Mucosa of gallbladder (tissue), 1 donor: ENCODE data around the gene ASIC4. TPM values are rescaled to one million over a fixed set of nuclear protein-coding genes. Genes with fewer than 3 reads are reported as not detected.

Experiments
- DNase-seq: peaks from one replicate; pipeline ENCODE4 v3.0.0-alpha.2; 2020; ENCODE audit warnings: low spot score
- total RNA-seq: library from RNA; stranded (reverse); gene quantifications from one replicate; pipeline ENCODE4 v1.2.1, GENCODE V29; 2021
- donor health status: DM: no; HTN: no; CAD: no.

The ASIC4 gene
- total RNA-seq, 1 donor from 2014 or later: not detected

DNA sequence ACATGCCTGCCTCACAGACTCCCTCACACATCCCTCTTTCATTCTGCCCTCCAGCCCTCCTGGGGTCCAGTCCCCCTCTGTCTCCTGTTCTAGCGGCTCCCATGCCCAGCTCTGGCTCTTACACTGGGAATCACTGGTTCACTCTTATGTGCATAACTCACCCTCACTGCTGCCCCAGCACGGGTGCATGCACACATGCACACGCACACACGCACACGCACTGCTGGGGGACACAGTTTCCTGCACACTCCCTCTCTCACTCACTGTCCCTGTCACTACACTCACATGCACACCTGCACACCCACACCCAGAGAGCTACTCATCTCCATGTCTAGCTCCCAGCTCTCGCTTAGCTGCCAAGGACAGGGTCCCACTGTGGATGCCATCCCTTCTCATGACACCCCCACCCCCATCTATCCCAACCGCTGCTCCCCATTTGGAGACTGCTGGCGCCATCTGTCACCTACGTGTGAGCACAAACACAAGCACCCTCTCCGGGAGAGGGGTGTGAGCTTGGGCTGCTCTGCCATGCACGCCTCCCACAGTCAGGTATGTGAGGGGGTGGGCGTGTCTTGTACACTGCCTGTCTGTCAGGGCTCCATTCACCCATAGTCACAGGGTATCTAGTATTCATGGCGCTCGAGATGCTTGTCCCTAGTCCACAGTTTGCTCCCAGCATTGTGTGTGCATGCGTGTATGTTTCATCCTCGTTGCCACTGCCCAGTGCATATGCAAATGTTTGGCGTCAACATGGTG lies 1.8 kb downstream of the ASIC4 start:
- no peak for DNase-seq

DNA sequence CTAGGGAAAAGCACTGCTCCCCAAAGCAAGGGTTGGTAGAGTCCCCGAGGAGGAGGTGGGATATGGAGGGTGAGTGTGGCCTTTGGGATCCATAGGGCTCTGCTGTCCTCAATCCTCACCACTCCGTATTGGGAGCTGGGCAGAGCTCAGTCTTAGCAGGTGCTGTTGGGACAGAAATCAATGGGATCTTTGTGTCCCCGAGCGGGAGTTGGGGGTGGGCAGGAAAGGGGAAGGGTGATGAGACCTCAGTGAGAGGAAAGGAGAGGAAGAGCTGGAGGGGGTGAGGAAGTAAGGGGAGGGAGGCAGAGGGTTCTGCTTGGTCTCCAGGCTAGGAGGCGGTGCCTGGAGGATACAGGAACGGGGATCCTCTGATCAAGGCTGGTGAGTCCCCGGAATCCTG lies 2.6 kb downstream of the ASIC4 start:
- no peak for DNase-seq

DNA sequence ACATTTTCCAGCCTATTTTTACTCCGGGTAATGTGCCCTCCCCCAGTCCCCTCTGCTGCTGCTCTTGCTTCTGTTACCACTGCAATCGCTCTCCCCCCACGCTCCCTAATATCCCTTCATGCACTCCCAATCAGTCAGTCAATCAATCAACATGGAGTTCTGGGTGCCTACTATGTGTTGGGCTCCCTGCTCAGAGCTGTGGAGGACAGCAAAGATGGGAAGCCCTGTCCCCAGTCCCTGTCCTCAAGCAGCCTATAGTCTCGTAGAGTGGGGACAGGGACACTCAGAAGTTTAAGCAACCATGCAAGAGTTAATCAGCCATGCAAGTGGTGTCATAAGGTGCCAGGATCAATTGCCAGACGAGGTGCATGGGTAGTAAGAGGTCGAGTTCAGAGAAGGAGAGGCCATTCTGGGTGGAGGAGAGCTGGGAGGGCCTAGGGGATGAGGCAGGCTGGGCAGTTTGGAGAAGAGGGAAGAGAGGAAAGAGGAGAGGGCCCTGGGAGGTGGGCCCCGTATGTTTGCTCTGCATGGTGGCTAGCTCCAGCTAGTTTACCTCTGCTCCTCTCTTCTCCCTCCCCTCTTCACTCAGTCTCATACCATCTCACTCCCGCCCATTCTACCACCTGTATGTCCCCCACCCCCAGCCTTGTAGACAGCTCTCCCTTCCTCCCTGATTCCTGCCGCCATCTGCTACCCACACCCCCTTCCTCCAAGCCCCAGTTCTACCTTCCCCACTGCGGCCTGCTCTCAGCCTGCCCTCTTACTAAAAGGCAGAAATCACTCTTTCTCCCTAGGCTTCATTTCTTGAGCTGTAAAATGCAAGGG lies 3.9 kb downstream of the ASIC4 start:
- no peak for DNase-seq

DNA sequence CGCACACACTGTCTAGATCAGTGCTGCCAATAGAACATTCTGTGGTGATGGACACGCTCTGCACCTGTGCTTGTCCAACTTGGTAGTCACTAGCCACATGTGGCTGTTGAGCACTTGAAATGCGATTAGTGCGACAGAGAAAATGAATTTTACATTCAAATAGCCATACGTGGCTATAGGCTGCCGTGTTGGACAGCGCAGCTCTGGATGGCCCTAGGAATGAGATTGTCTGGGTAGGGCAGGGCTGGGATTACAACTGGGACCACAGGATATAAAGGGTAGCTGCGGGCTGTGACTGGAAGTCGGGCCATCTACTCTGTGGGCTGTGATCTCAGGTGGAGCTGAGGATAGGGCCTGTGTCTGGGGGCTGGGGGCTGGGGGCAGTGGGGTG lies 5.2 kb downstream of the ASIC4 start:
- no peak for DNase-seq

DNA sequence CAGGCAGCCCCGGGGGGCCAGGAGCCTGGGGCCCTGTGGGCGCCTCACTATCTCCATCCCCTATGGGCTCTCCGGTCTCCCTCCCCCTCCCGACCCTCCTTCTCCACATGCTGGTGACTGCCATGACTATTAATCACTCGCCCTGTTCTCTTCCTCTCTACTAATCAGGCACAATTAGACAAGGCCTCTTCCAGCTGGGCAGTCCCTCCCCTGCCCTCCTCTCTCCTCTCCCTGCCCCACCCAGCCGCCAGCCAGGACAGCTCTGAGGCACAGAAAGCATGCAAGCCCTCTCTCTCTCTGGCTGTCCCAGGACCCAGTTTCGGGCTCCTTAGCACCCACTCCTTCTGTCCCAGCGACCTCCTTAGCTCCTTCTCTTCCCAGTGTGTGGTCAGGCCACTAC lies 5.8 kb downstream of the ASIC4 start:
- DNase-seq: no peak

DNA sequence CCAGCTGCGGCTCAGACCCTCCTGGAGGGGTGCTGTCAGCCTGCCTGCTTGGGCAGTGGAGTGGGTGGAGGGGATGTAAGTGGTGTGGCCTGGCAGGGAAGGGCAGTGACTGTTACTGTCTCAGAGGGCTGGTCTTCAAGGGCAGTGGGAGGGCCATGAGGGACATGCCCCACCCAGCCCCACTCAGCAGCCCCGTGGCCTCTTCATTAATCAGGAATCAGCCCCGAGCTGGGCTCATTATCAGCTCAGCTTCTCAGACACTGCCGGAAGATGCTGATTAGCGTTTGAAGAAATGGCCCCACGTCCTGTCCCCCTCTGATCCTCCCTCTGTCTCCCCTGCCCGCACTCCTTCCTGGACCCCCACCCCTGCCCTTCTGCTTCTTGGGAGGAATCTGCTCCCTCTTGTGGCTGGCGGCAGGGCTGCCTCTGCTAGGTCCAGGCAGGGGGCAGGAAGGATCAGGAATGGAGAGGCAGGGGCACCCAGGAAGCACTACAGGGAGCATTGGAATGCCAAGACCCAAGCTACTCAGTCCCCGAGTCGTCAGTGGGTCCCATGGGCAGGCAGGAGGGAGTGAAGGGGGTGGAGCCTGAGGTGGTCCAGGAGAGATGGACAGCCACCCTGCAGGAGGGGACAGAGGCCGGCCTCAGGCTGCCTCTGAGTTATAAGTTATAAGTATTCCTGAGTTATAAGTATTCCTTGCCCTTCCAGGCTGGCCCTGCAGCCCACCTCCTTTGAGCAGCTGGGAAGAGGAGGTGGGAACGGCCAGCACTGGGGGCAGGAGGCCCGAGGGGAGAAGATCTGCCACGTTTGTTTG lies 7.0 kb downstream of the ASIC4 start:
- no peak for DNase-seq

DNA sequence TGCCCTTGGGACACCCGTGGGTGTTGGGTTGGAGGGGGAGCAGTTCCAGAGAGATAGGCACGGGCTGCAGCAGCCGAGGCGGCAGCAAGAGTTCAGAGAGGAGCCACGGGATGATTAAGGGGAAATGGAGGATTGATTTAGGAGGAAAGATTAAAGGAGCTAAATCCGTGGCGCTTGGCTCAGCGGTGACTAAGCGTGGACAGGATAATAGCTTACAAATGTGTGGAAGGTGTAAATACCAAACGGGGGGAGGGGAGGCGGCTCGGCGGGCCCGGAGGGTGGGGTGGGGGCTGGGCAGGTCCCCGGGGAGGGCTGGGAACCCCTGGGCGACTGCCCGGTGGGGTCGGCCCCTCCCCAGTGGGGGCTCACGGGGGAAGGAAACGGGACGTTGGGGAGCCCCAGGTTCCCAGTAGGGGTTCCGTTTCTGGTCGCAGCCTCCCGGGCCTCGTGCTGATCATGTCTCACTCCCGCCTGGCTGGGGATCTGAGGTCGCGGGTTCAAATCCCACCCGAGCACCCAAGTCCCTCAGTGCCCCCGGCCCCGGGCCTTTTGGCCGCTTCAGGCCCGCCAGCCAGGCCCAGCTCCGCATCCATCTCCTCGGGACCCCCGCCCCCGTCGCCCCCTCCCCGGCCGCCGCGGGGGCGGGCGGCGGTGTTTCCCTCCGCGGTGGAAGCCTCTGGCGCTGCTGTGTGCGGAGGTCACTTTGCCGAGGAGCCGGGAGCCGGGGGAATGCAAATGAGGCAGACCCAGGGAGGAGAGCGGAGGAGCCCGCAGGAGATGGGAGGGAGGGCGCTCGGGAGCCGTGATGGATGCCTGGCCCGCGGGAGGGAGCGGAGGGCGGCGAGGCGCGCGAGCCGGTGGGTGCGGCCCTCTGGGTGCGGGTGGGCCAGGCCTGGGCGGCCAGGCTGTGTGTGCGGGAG lies 8.1 kb downstream of the ASIC4 start:
- DNase-seq: no peak

DNA sequence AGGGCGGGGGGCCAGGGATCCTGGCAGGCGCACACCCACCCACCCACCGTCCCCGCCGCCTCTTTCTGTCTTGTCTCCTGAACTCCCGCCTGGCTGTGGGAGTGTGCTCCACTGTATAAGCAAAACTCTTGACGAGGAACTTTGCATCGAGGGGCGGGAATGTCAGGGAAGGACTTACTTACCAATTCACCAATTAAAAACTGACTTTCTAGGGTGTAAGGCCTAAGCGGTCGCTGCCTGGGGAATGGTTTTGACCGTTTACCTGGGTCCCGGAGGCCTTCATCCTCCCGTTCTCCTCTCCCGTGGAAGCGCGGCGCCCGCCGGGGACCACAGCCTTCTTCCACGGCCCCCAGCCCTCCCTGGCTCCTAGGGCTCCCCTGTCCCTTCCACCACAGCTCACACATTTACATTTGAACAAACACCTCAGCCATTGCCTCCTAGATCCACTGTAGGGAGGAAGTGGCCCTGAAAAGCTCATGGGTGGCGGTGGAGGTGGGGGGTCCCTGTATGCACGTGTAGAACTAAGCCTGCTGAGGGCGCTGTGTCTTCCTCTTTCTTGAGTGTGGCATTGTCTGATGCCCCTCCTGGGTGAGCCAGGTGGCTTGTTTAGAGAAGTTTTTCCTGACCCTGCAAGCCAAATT lies 8.9 kb downstream of the ASIC4 start:
- no peak for DNase-seq

DNA sequence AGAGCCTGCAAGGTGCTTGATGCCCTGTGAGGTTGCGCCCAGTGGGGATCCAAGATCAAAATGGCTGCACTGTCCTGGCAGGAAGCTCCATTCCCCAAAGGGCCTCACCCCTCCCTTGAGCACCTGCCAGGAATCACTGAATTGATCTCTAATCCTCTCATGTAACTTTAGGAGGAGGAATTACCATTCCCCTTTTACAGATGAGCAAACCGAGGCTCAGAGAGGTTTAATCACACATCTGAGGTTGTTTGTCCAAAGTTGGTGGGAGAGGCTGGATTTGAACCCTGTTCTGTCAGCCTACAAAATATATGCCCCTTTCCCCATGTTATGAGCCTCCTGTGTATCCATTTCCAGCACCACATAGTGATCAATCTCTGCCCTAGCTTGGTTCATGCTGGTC lies 10.5 kb downstream of the ASIC4 start:
- no peak for DNase-seq

DNA sequence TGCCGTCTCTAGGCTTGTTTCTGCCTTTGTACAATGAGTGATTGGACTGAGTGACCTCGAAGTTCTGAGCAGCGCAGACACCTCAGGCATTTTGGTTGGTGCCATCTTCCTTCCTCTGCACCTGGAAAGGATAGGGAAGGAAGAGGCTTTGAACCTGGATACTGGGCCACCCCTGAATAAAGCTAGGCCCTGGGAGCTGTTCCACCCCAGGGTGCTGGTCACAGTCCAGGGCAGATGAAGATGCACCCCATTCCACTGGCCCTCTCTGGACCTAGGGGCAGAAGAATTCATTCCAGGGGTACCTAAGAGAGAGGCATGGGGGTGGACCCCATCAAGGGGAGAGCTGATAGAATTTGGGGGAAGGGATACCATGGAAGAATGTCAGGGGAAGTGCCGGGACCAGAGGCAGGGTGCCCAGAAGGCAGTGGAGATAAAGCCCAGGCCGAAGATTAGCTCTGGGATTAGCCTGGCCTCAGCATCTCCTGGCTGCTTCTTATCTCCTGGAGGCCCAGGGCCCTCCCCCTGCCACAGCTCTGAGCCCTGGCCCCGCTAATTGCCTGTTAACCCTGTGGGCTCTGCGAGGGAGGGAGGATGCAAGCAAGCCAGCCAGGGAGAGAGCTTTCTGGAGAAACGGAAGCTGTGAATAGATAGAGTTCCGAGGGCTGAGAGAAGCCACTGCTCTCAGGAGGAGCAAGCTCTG lies 11.4 kb downstream of the ASIC4 start:
- no peak for DNase-seq

DNA sequence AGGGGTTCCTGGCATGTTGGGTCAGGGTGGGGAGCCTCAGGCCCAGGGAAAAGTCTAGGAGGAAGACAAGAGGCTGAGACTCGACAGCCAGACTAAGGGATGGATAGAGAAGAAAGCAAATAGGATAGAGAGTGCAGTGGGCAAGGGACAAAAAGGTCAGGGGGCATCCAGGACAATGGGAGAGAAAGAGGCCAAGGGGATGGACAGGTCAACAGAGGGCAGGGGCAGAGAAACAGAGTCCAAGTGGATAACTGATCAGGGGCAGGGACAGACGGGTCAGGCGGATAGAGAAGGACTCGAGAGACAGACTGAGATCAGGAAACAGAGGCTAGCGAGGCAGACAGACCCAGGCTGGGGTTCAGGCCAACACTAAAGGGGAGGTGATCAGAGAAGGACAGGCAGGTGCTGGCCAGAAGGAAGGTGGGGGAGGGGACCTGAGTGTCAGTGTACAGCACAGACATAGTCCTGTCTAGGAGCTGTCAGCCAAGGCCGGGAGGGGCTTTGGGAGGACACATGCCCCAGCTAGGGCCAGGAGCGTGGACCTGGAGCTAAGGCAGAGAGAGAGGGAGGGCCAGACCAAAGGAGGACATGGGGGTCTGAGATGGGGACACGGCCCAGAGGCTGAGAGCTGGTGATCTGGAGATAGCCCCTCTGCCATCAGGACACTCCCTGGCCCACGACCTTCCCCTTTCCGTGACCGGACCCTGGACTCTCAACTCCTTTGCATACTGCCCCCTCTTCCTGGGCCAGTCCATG lies 12.2 kb downstream of the ASIC4 start:
- DNase-seq: no peak

DNA sequence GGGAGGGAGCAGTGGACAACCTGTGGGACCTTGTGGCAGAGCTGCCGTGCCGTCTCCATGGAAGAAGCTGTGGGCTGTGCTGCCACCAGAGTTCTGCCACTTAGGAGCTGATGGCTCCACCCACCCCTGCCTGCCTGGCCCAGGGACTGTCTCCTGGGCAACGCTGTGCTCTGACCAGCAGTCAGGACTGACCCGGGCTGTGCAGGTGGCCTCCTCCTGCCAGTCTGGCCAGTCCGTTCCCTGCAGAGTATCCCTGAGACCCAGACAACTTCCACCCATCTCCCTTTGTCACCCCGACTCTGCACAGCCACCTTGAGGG lies 12.8 kb downstream of the ASIC4 start:
- DNase-seq: no peak

DNA sequence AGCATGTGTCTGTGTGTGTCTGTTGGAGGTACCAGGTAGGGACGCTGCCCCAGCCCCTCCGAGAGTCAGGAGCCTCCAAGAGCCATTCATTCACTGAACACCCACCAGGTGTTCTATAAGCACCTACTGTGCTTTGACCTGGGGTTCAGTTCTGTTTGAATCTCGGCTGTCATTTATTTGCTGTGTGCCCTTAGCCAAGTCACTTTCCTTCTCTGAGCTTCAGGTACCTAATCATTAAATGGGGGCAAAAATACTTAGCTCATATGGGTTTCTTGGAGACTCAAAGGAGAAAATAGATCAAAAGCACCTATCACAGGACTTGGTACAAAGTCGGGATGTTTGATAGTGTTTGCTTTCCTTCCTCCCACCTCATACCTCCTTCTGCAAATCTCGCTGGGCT lies 13.2 kb downstream of the ASIC4 start:
- DNase-seq: no peak

DNA sequence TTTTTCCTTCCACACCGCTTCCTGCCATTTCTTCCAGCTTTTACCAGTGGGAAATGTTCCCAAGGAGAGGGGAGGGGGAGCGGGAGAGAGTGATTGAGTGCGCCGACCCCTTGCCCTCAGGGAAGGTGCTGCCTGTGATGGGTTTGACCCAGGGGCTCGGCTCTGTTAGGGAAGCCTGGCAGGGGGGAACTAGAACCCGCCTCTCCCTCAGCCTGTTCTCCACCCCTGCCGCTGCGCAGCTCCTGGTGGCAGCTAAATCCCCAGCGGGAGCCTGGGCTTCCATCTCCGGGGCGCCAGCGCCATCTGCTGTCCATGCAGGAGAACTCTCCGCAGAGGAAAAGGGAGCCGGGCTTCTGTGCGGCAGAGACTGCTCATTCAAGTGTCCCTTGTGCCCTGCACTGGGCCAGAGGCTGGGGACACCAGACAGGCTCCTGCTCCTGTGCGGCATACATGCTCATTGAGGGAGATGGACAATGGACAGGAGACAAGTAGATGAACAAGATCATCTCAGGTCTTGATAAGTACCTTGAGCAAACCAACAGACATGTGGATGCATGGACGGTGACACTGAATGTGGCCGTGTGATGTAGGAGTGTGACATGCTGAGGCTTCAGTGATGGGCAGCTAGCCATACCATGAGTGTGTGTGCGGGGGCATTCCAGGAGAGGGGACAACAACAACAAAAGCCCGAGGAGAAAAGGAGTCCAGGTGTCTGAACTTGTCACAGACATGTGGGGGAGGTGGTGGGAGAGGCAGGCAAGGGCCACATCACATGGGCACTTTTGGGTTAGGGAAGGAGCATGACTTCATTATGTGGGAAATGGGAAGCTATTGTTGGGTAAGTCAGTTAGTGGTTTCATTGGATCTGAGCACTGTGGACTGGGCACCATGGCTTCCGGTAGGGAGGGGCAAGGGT lies 16.0 kb downstream of the ASIC4 start:
- DNase-seq: peak; percentile 76

DNA sequence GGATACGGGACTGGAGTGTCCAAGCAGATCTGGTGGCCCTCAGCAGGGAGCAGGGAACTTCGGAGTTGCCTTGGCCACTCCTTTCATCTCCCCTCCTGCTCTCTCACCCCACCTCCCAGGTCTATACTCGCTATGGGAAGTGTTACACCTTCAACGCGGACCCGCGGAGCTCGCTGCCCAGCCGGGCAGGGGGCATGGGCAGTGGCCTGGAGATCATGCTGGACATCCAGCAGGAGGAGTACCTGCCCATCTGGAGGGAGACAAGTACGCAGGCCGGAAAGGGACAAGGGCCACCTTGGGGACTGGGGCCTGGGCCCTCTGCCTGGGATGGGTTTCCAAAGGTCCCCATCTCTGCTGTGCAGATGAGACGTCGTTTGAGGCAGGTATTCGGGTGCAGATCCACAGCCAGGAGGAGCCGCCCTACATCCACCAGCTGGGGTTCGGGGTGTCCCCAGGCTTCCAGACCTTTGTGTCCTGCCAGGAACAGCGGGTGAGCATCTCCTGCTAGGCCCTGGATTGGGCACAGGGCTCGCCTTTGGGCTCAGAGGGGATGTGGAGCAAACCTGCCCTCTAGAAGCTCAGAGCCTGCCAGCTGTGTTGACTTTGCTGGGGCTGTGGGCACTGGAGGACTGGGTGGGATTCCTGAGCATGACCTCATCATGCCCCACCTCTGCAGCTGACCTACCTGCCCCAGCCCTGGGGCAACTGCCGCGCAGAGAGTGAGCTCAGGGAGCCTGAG lies 17.5 kb downstream of the ASIC4 start:
- DNase-seq: no peak

DNA sequence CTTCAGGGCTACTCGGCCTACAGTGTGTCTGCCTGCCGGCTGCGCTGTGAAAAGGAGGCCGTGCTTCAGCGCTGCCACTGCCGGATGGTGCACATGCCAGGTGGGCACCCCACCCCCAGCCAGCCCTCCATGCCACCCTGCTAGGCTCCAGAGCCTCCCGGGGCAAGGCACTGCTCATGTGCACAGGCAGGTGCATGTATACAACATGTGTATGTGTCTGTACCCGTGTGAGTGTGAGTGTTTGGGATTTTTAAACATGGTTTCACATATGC lies 18.0 kb downstream of the ASIC4 start:
- DNase-seq: no peak

DNA sequence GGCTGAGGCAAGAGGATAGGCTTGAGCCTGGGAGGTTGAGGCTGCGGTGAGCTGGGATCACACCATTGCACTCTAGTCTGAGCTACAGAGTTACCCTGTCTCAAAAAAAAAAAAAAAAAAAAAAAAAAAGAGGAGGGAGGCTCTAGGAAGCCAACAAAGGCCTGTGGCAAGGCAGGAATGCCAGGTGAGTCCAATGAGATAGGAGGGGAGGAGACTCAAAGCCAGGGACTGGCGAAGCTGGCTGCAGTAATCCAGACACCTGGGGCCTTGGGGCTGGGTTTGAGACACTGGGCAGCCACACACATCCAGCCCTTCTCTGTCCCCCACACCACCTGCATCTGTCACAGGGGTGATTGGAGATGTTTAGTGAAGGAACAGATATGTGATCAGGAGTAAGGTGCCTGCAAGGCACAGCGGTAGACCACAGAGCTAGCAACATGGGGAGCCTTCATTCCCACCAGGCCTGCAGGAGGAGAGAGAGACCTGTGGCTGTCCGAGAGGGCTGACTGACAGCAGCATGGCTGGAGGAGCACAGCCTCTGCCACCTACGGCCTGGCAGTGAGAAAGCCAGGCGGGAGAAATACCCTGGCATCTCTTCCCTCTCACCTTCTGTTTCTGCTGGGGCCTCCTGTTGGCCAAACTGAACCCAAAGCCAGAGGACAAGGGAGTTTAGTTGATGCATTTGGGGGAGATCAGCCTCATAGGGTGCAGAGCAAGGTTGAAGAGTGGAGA lies 19.8 kb downstream of the ASIC4 start:
- no peak for DNase-seq
